ENCODE measurements around the gene STON2. TPM values are rescaled to one million over a fixed set of nuclear protein-coding genes. Genes with fewer than 3 reads are reported as not detected.

Gene STON2

GRCh38 chr14:81219210-81219758, 180.8 kb downstream of the STON2 start:
- no CpG with 5 or more reads among the region's 29 CpGs for WGBS, 2 donors (ENCODE audit: extremely low coverage in 2 of 2, insufficient read length in 2 of 2, insufficient replicate concordance in 1 of 2)
- Histone ChIP-seq H2BK5ac (ENCODE audit: low read length) (peak overlapping the region; percentile 47), H3K36me3 (replicated peaks in 1 of 2; ENCODE audit: control insufficient read depth in 2 of 2, insufficient read depth in 2 of 2, low read length in 2 of 2) (peaks cover 0 to 34% of the 10 kb centered on the region in 2 donors), H3K9ac (ENCODE audit: low read depth, low read length, poor library complexity) (no peak overlapping the region), H3K4me2 (ENCODE audit: insufficient read depth, low read length, poor library complexity, severe bottlenecking) (peak overlapping the region; percentile 31), H2BK120ac (ENCODE audit: low read depth, low read length) (no peak overlapping the region), H3K9me3 (replicated peaks in 1 of 2; ENCODE audit: control insufficient read depth in 2 of 2, insufficient read depth in 1 of 2, low read depth in 1 of 2, low read length in 2 of 2) (no peaks in the 10 kb centered on the region), H3K18ac (ENCODE audit: low read length) (peak overlapping the region; percentile 61), H2AFZ (ENCODE audit: low read length) (peak overlapping the region; percentile 43), H2BK15ac (ENCODE audit: low read length) (no peak overlapping the region), H3K27me3 (ENCODE audit: control insufficient read depth in 3 of 3, insufficient read depth in 3 of 3, low read depth in 1 of 3, low read length in 3 of 3) (no peaks in the 10 kb centered on the region), H4K91ac (ENCODE audit: low read depth, low read length, poor library complexity) (no peak overlapping the region), H3K79me1 (ENCODE audit: low read depth, low read length) (peaks cover 2% of the 10 kb centered on the region), H4K8ac (ENCODE audit: low read depth, low read length) (no peak overlapping the region), H3K27ac (replicated peaks; ENCODE audit: low read length) (peak overlapping the region; percentile 92), H2AK5ac (ENCODE audit: low read depth, low read length) (no peak overlapping the region), H3K14ac (ENCODE audit: low read length) (peak overlapping the region; percentile 47), H3K4ac (ENCODE audit: low read length) (no peak overlapping the region), H3K4me1 (ENCODE audit: control insufficient read depth in 2 of 2, insufficient read depth in 1 of 2, low read depth in 1 of 2, low read length in 2 of 2) (peaks cover 3 to 8% of the 10 kb centered on the region in 2 donors), H3K23ac (ENCODE audit: low read depth, low read length, poor library complexity) (peak overlapping the region; percentile 94), H3K4me3 (ENCODE audit: low read length in 2 of 2) (peak overlapping the region; percentile 86 to 90), H2BK12ac (ENCODE audit: low read length) (no peak overlapping the region)
- DNase-seq (ENCODE audit: low spot score), result peak; percentile 90

- WGBS, 2 donors (ENCODE audit: extremely low coverage in 2 of 2, insufficient read length in 2 of 2, insufficient replicate concordance in 1 of 2), result no CpG with 5 or more reads among the region's 2 CpGs
- no peak overlapping the region for H3K4me2 ChIP-seq (ENCODE audit: insufficient read depth, low read length, poor library complexity, severe bottlenecking)
- DNase-seq (ENCODE audit: low spot score), result no peak
- H2AK5ac ChIP-seq (ENCODE audit: low read depth, low read length), result no peak overlapping the region
- no peak overlapping the region for H3K4me3 ChIP-seq (ENCODE audit: low read length in 2 of 2)
- no peak overlapping the region for H2BK120ac ChIP-seq (ENCODE audit: low read depth, low read length)
- no peaks in the 10 kb centered on the region for H3K9me3 ChIP-seq (replicated peaks in 1 of 2; ENCODE audit: control insufficient read depth in 2 of 2, insufficient read depth in 1 of 2, low read depth in 1 of 2, low read length in 2 of 2)
- no peak overlapping the region for H4K91ac ChIP-seq (ENCODE audit: low read depth, low read length, poor library complexity)
- no peak overlapping the region for H2BK15ac ChIP-seq (ENCODE audit: low read length)
- peaks cover 3% of the 10 kb centered on the region for H3K79me1 ChIP-seq (ENCODE audit: low read depth, low read length)
- no peak overlapping the region for H3K9ac ChIP-seq (ENCODE audit: low read depth, low read length, poor library complexity)
- no peak overlapping the region for H3K4ac ChIP-seq (ENCODE audit: low read length)
- H3K27ac ChIP-seq (replicated peaks; ENCODE audit: low read length), result no peak overlapping the region
- H3K23ac ChIP-seq (ENCODE audit: low read depth, low read length, poor library complexity), result no peak overlapping the region
- H3K18ac ChIP-seq (ENCODE audit: low read length), result no peak overlapping the region
- H2BK12ac ChIP-seq (ENCODE audit: low read length), result no peak overlapping the region
- no peak overlapping the region for H3K14ac ChIP-seq (ENCODE audit: low read length)
- no peaks in the 10 kb centered on the region for H3K27me3 ChIP-seq (ENCODE audit: control insufficient read depth in 3 of 3, insufficient read depth in 3 of 3, low read depth in 1 of 3, low read length in 3 of 3)
- H2AFZ ChIP-seq (ENCODE audit: low read length), result no peak overlapping the region
- H4K8ac ChIP-seq (ENCODE audit: low read depth, low read length), result no peak overlapping the region
- H3K4me1 ChIP-seq (ENCODE audit: control insufficient read depth in 2 of 2, insufficient read depth in 1 of 2, low read depth in 1 of 2, low read length in 2 of 2), result no peaks in the 10 kb centered on the region
- H3K36me3 ChIP-seq (replicated peaks in 1 of 2; ENCODE audit: control insufficient read depth in 2 of 2, insufficient read depth in 2 of 2, low read length in 2 of 2), result peaks cover 7 to 95% of the 10 kb centered on the region in 2 donors
- no peak overlapping the region for H2BK5ac ChIP-seq (ENCODE audit: low read length)
These were observed 188.3 kb downstream of the STON2 start for GRCh38 chr14:81211844-81212243.

Small RNAs within 50 kb of the gene (small RNA-seq; reads per million reads assigned to genes)
- not detected for gene DYNLL1P1 (ENCODE audit: insufficient read depth)
- gene DYNLL1P2 (ENCODE audit: insufficient read depth), result not detected
